Measurements from ENCODE around the gene CRHBP.

DNA sequence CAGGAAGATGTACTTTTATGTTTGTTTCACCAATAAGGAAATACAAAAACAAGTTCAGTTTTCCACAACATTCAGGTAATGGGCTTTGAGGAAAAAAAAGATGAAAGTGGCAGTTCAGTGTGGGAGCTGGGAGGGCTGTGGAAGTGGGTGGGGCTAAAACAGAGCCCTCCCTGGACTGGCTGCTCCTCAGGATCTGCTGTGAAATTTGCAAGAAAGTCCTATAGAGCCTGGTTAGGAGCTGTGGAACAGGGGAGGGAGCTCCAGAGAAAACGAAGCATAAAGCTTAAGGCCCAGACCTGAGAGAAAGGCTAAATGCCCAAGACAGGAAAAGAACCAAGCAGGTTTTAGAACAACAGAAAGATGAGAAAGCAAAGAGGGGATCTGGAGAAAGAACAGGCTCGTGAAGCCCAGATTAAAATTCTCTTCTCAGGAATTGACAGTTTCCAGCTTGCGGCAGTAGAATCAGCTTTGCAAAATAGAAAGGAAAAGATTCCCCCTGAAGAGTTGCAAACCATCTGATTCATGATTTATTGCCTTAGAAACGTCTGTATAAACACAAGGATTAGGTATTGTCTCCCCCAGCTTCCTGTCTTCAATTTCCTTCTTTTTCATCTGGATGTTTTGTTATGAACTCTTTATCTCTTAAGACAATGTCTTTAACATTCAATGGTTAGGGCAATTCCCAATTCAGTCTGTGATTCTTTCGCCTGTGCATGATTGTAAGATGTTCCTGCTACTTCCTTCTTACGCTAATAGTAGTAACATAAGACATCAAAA is 26.3 kb upstream of the CRHBP start:
- no peak for TF ChIP-seq POLR2A (IDR thresholded peaks at IDR 0.05)
- TF ChIP-seq, protein P1, sequence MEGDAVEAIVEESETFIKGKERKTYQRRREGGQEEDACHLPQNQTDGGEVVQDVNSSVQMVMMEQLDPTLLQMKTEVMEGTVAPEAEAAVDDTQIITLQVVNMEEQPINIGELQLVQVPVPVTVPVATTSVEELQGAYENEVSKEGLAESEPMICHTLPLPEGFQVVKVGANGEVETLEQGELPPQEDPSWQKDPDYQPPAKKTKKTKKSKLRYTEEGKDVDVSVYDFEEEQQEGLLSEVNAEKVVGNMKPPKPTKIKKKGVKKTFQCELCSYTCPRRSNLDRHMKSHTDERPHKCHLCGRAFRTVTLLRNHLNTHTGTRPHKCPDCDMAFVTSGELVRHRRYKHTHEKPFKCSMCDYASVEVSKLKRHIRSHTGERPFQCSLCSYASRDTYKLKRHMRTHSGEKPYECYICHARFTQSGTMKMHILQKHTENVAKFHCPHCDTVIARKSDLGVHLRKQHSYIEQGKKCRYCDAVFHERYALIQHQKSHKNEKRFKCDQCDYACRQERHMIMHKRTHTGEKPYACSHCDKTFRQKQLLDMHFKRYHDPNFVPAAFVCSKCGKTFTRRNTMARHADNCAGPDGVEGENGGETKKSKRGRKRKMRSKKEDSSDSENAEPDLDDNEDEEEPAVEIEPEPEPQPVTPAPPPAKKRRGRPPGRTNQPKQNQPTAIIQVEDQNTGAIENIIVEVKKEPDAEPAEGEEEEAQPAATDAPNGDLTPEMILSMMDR (IDR thresholded peaks at IDR 0.05), result no peak

All from body of pancreas (tissue), 4 donors.